Stimulated activated CD4-positive, alpha-beta T cell treated with anti-CD3 and anti-CD28 coated beads, TNF-alpha, amount 100 ng/mL, for 48 hours (primary cell): Measurements from ENCODE around the gene PSEN2.
"Not testable (repeated sequence)": the region's sequence is repeated elsewhere in the genome, so short reads cannot be mapped to it uniquely, and the experiment has no call there.

Source experiments
- DNase-seq, 3 donors: peaks; one replicate each; pipeline ENCODE4 v3.0.0-alpha.2; 2020; ENCODE audit warnings: low read depth in 3 of 3

Gene PSEN2

GRCh38 chr1:226870401-226871279 lies at the start of gene PSEN2:
TSS of gene PSEN2 (plus strand) at chr1:226870616. CDS start at chr1:226881908, 11,292 bp downstream.
- DNase-seq, result peak; percentile 18 to 51 (median 37)

- no peak for DNase-seq
Measured at GRCh38 chr1:226820941-226821718, 49.3 kb upstream of the PSEN2 start.

GRCh38 chr1:226821719-226822085 lies 48.7 kb upstream of the PSEN2 start:
- DNase-seq, result no peak

GRCh38 chr1:226823643-226824042 lies 46.8 kb upstream of the PSEN2 start:
- DNase-seq, result no peak

- DNase-seq, result no peak
Measured at GRCh38 chr1:226825037-226825745, 45.2 kb upstream of the PSEN2 start.

- no peak for DNase-seq
Measured at GRCh38 chr1:226825746-226826100, 44.7 kb upstream of the PSEN2 start.

GRCh38 chr1:226826479-226827261 lies 43.7 kb upstream of the PSEN2 start:
- DNase-seq, result no peak

- DNase-seq, result no peak
Measured at GRCh38 chr1:226827458-226827857, 43.0 kb upstream of the PSEN2 start.

- DNase-seq, result peak; percentile 92 to 98 (median 95)
Measured at GRCh38 chr1:226827968-226828513, 42.4 kb upstream of the PSEN2 start.

- no peak for DNase-seq
Measured at GRCh38 chr1:226829105-226829504, 41.3 kb upstream of the PSEN2 start.

- DNase-seq, result no peak
Measured at GRCh38 chr1:226831953-226832352, 38.5 kb upstream of the PSEN2 start.

- DNase-seq, result no peak
Measured at GRCh38 chr1:226832613-226833012, 37.8 kb upstream of the PSEN2 start.

- DNase-seq, result not testable (repeated sequence)
Measured at GRCh38 chr1:226834179-226834578, 36.2 kb upstream of the PSEN2 start.

- DNase-seq, result not testable (repeated sequence)
Measured at GRCh38 chr1:226835396-226835795, 35.0 kb upstream of the PSEN2 start.

GRCh38 chr1:226837966-226838365 lies 32.5 kb upstream of the PSEN2 start:
- not testable (repeated sequence) for DNase-seq

- no peak for DNase-seq
Measured at GRCh38 chr1:226838456-226838855, 32.0 kb upstream of the PSEN2 start.

- no peak for DNase-seq
Measured at GRCh38 chr1:226845624-226846023, 24.8 kb upstream of the PSEN2 start.

- DNase-seq, result no peak
Measured at GRCh38 chr1:226846786-226847185, 23.6 kb upstream of the PSEN2 start.

GRCh38 chr1:226854548-226854947 lies 15.9 kb upstream of the PSEN2 start:
- DNase-seq, result not testable (repeated sequence)

- no peak for DNase-seq
Measured at GRCh38 chr1:226862890-226863289, 7.5 kb upstream of the PSEN2 start.

- no peak for DNase-seq
Measured at GRCh38 chr1:226863446-226863845, 7.0 kb upstream of the PSEN2 start.
